Peyer's patch (tissue), 4 donors: ENCODE results near the gene NLGN1.

Source experiments
- POLR2A ChIP-seq, 2 donors: fragments of 450-650 bp; IDR thresholded peaks; one replicate each; pipeline ENCODE4 v1.5.1; 2017; ENCODE audit warnings: antibody characterized with exemption in 2 of 2, mild to moderate bottlenecking in 2 of 2, moderate library complexity in 2 of 2
- TF ChIP-seq, protein P1 (sequence below), 6 experiments: fragments of 450-650 bp in 4 of 6; fragments of 200-600 bp in 2 of 6; sonication (generic) in 1 of 6; IDR thresholded peaks; one replicate each; pipeline ENCODE4 v1.5.1; 2017 to 2019; ENCODE audit warnings: antibody characterized with exemption in 6 of 6, mild to moderate bottlenecking in 3 of 6, moderate library complexity in 1 of 6

DNA sequence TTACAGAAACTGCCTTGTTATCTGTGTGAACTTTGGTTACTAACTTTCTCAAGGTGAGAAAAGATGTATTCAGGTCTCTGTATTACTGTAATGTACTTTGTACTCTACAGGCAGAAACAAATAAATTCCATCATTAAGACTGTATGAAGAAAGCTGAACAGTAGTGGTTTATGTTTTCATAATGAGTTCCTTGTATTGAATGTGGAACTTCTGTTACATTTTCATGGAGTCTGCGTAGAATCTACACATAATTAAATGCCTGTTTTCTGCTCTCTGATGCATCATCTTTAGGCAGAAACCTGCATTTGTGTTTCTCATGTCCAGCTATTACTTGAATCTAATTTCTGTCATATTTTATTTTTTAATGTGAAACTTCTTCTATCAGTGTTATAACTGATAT, 302.8 kb downstream of the NLGN1 start:
- TF ChIP-seq, protein P1, sequence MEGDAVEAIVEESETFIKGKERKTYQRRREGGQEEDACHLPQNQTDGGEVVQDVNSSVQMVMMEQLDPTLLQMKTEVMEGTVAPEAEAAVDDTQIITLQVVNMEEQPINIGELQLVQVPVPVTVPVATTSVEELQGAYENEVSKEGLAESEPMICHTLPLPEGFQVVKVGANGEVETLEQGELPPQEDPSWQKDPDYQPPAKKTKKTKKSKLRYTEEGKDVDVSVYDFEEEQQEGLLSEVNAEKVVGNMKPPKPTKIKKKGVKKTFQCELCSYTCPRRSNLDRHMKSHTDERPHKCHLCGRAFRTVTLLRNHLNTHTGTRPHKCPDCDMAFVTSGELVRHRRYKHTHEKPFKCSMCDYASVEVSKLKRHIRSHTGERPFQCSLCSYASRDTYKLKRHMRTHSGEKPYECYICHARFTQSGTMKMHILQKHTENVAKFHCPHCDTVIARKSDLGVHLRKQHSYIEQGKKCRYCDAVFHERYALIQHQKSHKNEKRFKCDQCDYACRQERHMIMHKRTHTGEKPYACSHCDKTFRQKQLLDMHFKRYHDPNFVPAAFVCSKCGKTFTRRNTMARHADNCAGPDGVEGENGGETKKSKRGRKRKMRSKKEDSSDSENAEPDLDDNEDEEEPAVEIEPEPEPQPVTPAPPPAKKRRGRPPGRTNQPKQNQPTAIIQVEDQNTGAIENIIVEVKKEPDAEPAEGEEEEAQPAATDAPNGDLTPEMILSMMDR (IDR thresholded peaks at IDR 0.05): no peak
- TF ChIP-seq POLR2A (IDR thresholded peaks at IDR 0.05): no peak
